ENCODE results near the gene CPED1. TPM values are rescaled to one million over a fixed set of nuclear protein-coding genes. Genes with fewer than 3 reads are reported as not detected.

The CPED1 gene
- total RNA-seq, 1 donor from 2014 or later = 2.1 TPM

DNA sequence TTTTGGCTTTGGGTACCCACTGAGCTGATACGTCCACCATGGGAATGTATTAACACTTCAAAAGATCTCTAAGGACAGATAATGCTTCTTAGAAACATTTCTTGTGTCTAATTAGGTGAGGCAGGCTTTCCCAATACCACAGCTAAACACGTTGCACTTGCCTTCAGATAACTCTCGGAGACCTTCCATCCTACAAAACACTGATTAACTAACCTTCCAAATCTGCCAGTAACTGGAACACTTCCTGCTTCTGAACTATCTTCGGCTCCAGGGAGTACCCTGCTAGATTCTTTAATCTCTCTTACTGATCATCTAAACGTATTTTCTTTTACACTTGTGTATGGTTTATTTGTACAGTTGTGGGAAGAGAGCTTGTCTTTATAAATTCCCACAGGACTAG, 339.2 kb downstream of the CPED1 start:
- no peak for DNase-seq (ENCODE audit: low read depth)
- TF ChIP-seq, protein P1, sequence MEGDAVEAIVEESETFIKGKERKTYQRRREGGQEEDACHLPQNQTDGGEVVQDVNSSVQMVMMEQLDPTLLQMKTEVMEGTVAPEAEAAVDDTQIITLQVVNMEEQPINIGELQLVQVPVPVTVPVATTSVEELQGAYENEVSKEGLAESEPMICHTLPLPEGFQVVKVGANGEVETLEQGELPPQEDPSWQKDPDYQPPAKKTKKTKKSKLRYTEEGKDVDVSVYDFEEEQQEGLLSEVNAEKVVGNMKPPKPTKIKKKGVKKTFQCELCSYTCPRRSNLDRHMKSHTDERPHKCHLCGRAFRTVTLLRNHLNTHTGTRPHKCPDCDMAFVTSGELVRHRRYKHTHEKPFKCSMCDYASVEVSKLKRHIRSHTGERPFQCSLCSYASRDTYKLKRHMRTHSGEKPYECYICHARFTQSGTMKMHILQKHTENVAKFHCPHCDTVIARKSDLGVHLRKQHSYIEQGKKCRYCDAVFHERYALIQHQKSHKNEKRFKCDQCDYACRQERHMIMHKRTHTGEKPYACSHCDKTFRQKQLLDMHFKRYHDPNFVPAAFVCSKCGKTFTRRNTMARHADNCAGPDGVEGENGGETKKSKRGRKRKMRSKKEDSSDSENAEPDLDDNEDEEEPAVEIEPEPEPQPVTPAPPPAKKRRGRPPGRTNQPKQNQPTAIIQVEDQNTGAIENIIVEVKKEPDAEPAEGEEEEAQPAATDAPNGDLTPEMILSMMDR (conservative IDR thresholded peaks at IDR 0.05; ENCODE audit: low read depth, low read length) = no peak
- H3K4me3 ChIP-seq (ENCODE audit: low read depth, low read length) = no peak overlapping the region

DNA sequence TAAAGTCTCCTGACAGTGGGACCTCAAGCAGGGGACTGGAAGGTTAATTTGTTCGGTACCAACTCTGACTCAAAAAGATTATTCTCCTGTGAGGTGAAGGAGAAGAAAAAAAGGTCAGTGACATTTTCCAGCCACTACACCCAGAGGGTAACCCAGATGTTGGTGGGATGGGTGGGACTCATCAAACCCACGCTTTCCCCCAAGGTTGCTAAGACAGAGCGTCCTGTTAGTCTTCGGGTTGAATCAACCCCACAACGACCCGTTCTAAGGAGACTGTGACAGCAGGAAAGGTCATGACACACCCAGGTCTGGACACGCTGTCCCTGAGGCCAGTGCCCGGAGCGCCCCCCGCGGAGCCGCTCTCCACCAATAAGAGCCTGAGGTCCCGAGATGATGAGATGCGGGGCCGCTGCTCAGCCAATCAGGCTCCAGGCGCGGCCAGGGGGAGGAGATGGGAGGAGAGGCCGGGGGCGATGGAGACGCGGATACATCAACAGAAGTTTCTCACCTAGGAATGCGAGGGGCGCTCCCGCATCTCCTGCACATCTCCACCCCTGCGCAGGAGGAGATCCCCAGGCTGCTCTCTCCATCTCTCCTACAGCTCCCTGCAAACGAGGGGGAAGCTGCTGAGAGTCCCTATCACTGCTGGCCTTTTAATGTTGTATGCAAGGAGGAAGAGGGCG, 340.1 kb downstream of the CPED1 start, which contains the start of gene WNT16:
TSS of gene WNT16 (plus strand) at position 493 of the 683 bp plus-strand sequence. CDS start 293 bp downstream, outside the sequence.
- peak within 1 kb of the TSS; percentile 46 for H3K4me3 ChIP-seq (ENCODE audit: low read depth, low read length)
- TF ChIP-seq, protein P1 (conservative IDR thresholded peaks at IDR 0.05; ENCODE audit: low read depth, low read length) = no peak
- no peak for DNase-seq (ENCODE audit: low read depth)

DNA sequence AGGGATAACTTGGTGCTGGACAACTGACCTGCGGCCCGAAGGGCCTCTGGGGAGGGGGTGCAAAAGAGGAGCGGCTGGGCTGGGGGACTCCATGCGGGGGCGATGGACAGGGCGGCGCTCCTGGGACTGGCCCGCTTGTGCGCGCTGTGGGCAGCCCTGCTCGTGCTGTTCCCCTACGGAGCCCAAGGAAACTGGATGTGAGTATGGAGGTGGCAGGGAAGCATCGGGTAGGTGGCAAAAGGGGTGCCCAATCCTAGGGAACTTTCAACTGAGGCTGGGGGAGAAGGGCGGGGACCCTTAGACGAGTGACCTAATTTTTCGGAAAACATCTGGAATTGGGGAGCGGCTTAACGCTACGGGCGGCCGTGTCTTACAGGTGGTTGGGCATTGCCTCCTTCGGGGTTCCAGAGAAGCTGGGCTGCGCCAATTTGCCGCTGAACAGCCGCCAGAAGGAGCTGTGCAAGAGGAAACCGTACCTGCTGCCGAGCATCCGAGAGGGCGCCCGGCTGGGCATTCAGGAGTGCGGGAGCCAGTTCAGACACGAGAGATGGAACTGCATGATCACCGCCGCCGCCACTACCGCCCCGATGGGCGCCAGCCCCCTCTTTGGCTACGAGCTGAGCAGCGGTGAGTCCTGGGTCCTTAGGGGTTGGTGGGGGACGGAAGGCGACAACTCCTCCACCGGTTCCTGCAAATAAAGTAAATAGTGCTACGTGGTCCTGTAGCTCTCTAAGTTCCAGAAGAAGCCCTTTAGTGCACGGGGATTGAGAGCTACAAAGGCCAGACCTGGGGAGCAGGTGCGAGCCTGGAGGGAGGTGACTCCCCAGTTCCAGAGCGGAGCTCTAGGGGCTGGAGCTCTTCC, 340.9 kb downstream of the CPED1 start:
- no peak for DNase-seq (ENCODE audit: low read depth)
- TF ChIP-seq, protein P1 (conservative IDR thresholded peaks at IDR 0.05; ENCODE audit: low read depth, low read length) = peak; percentile 21
- H3K4me3 ChIP-seq (ENCODE audit: low read depth, low read length) = peak overlapping the region; percentile 46

DNA sequence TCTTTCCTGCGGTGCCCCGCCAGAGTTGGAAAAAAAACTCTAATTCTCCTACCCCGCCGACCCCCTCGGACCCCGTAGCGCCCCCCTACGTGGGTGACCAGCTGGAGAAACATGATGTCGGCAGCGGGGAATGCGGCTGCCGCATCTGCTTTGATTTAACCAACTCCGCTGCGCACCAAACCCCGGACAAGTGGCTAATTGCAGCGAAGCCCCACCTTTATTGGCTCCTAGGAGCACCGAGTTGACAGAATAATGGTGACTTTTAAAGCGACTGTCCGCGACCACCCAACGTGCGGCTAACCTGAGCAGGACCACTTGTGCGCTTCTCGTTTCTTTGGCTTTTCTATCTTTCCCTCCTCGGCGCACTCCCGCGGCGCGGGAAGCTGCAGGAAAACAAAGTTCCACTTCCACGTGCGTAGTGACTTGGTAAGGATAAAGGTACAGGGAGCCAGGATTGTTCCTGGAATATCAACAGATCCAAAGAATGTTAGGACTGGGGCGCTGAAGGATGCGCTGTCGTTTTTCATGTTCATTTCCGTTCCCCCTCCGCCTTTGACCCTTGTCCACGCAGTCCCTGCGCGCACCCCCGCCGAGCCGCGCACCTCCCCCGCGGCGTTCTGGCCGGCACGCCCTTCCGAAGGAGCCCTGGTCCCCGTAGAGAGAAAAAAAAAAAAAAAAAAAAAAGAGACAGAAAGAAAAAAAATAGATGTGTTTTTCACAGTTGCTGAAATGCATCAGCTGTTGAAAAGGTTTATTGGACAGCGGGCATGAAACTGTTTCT, 341.7 kb downstream of the CPED1 start:
- no peak for DNase-seq (ENCODE audit: low read depth)
- TF ChIP-seq, protein P1 (conservative IDR thresholded peaks at IDR 0.05; ENCODE audit: low read depth, low read length) = no peak
- peak overlapping the region; percentile 46 for H3K4me3 ChIP-seq (ENCODE audit: low read depth, low read length)

DNA sequence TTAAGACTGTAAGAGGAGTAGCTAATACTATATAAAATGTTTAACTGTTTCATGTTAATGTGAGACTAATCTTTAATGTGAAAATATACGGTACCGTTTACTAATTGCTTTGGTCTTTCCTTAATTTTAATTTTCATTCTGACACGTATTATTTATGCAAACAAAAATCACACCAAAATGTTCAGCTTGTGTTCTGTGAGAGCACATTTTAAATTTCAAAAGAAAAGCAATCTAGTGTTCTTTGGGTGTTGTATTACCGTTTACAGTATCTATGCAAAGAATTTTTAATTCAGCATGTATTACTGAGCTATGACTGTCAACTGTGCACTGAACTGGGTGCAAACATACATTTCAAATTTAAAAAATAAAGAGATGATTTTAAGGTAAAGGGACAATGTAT, 342.5 kb downstream of the CPED1 start:
- TF ChIP-seq, protein P1 (conservative IDR thresholded peaks at IDR 0.05; ENCODE audit: low read depth, low read length) = no peak
- DNase-seq (ENCODE audit: low read depth) = no peak
- no peak overlapping the region for H3K4me3 ChIP-seq (ENCODE audit: low read depth, low read length)

DNA sequence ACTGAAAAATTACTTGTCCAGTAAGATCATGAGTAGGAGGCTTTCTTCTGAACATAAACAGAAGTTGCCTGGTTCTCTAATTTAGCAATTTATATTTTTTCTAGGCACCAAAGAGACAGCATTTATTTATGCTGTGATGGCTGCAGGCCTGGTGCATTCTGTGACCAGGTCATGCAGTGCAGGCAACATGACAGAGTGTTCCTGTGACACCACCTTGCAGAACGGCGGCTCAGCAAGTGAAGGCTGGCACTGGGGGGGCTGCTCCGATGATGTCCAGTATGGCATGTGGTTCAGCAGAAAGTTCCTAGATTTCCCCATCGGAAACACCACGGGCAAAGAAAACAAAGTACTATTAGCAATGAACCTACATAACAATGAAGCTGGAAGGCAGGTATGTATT, 343.1 kb downstream of the CPED1 start:
- TF ChIP-seq, protein P1 (conservative IDR thresholded peaks at IDR 0.05; ENCODE audit: low read depth, low read length) = no peak
- no peak overlapping the region for H3K4me3 ChIP-seq (ENCODE audit: low read depth, low read length)
- DNase-seq (ENCODE audit: low read depth) = no peak

Data from epithelial cell of proximal tubule (primary cell).